ENCODE results near the gene EML4. TPM values are rescaled to one million over a fixed set of nuclear protein-coding genes. Genes with fewer than 3 reads are reported as not detected.

EML4 gene
- total RNA-seq, 1 experiment from 2014 or later = 68.2 TPM

DNA sequence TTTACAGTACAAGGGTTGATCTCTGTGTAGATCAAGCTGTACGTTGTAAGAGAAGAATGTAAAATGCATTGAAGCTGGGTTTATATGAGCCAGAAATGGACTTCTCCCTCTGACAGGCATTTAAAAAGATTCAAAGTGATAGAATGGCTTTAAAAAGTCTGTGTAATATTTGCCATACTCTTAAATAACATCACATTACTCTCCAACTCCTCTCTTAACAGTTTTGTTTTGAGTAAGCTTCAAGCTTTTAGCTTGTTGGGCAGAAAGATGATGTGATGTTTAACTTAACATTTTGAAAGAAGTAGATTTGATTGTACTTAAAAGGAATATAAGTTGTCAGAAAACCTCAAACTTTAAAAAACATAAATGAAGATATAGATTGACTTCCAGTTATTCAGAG lies 119.7 kb downstream of the EML4 start:
- Mint-ChIP-seq H3K9me3 (ENCODE audit: low read depth, unreplicated experiment) (no peaks in the 10 kb centered on the region), H3K27me3 (ENCODE audit: unreplicated experiment) (no peaks in the 10 kb centered on the region), H3K27ac (ENCODE audit: unreplicated experiment) (no peak overlapping the region), H3K36me3 (ENCODE audit: insufficient read depth, unreplicated experiment) (peaks cover 3% of the 10 kb centered on the region), H3K4me1 (ENCODE audit: low read depth, unreplicated experiment) (peaks cover 16% of the 10 kb centered on the region), H3K4me3 (ENCODE audit: low read depth, unreplicated experiment) (no peak overlapping the region)
- TF ChIP-seq, protein P1, sequence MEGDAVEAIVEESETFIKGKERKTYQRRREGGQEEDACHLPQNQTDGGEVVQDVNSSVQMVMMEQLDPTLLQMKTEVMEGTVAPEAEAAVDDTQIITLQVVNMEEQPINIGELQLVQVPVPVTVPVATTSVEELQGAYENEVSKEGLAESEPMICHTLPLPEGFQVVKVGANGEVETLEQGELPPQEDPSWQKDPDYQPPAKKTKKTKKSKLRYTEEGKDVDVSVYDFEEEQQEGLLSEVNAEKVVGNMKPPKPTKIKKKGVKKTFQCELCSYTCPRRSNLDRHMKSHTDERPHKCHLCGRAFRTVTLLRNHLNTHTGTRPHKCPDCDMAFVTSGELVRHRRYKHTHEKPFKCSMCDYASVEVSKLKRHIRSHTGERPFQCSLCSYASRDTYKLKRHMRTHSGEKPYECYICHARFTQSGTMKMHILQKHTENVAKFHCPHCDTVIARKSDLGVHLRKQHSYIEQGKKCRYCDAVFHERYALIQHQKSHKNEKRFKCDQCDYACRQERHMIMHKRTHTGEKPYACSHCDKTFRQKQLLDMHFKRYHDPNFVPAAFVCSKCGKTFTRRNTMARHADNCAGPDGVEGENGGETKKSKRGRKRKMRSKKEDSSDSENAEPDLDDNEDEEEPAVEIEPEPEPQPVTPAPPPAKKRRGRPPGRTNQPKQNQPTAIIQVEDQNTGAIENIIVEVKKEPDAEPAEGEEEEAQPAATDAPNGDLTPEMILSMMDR (IDR thresholded peaks at IDR 0.05; ENCODE audit: unreplicated experiment) = no peak
- no peak for DNase-seq
- BruUV-seq (replicated peaks) = no TSS peak
- CTCF ChIA-PET = no interaction called here
- intact Hi-C loops (cut with micrococcal nuclease; ENCODE audit: unreplicated experiment) = no loop called here

- TF ChIP-seq, protein P1 (IDR thresholded peaks at IDR 0.05; ENCODE audit: unreplicated experiment) = no peak
- no TSS peak for BruUV-seq (replicated peaks)
- DNase-seq = no peak
- no peak overlapping the region for H3K27ac Mint-ChIP-seq (ENCODE audit: unreplicated experiment)
- no peaks in the 10 kb centered on the region for H3K27me3 Mint-ChIP-seq (ENCODE audit: unreplicated experiment)
- H3K9me3 Mint-ChIP-seq (ENCODE audit: low read depth, unreplicated experiment) = no peaks in the 10 kb centered on the region
- no peak overlapping the region for H3K4me3 Mint-ChIP-seq (ENCODE audit: low read depth, unreplicated experiment)
- H3K4me1 Mint-ChIP-seq (ENCODE audit: low read depth, unreplicated experiment) = peaks cover 16% of the 10 kb centered on the region
- no peaks in the 10 kb centered on the region for H3K36me3 Mint-ChIP-seq (ENCODE audit: insufficient read depth, unreplicated experiment)
- CTCF ChIA-PET = no interaction called here
- intact Hi-C loops (cut with micrococcal nuclease; ENCODE audit: unreplicated experiment) = no loop called here
Measured at GRCh38 chr2:42289222-42289621, 120.1 kb downstream of the EML4 start.

- H3K27ac Mint-ChIP-seq (ENCODE audit: unreplicated experiment) = no peak overlapping the region
- DNase-seq = no peak
- TF ChIP-seq, protein P1 (IDR thresholded peaks at IDR 0.05; ENCODE audit: unreplicated experiment) = no peak
- no peaks in the 10 kb centered on the region for H3K9me3 Mint-ChIP-seq (ENCODE audit: low read depth, unreplicated experiment)
- no peaks in the 10 kb centered on the region for H3K36me3 Mint-ChIP-seq (ENCODE audit: insufficient read depth, unreplicated experiment)
- no peak overlapping the region for H3K4me3 Mint-ChIP-seq (ENCODE audit: low read depth, unreplicated experiment)
- CTCF ChIA-PET = no interaction called here
- H3K27me3 Mint-ChIP-seq (ENCODE audit: unreplicated experiment) = no peaks in the 10 kb centered on the region
- intact Hi-C loops (cut with micrococcal nuclease; ENCODE audit: unreplicated experiment) = no loop called here
- no TSS peak for BruUV-seq (replicated peaks)
- H3K4me1 Mint-ChIP-seq (ENCODE audit: low read depth, unreplicated experiment) = peaks cover 16% of the 10 kb centered on the region
Measured at GRCh38 chr2:42290005-42290404, 120.9 kb downstream of the EML4 start.

- no peak overlapping the region for H3K27ac Mint-ChIP-seq (ENCODE audit: unreplicated experiment)
Measured at GRCh38 chr2:42293019-42293418, 123.9 kb downstream of the EML4 start.

More at GRCh38 chr2:42293019-42293418, 123.9 kb downstream of the EML4 start:
- no peaks in the 10 kb centered on the region for H3K4me1 Mint-ChIP-seq (ENCODE audit: low read depth, unreplicated experiment)
- CTCF ChIA-PET = interaction anchor here (0.7 kb wide), 1 partner anchor 12 kb away, joined by 3 read pairs; no protein-coding TSS in a partner anchor
- no peak overlapping the region for H3K4me3 Mint-ChIP-seq (ENCODE audit: low read depth, unreplicated experiment)
- no peaks in the 10 kb centered on the region for H3K9me3 Mint-ChIP-seq (ENCODE audit: low read depth, unreplicated experiment)
- DNase-seq = no peak
- intact Hi-C loops (cut with micrococcal nuclease; ENCODE audit: unreplicated experiment) = no loop called here
- peaks cover 17% of the 10 kb centered on the region for H3K36me3 Mint-ChIP-seq (ENCODE audit: insufficient read depth, unreplicated experiment)
- no peaks in the 10 kb centered on the region for H3K27me3 Mint-ChIP-seq (ENCODE audit: unreplicated experiment)
- TF ChIP-seq, protein P1 (IDR thresholded peaks at IDR 0.05; ENCODE audit: unreplicated experiment) = no peak
- no TSS peak for BruUV-seq (replicated peaks)

Data from Calu3 (cell line).